GM12878 (cell line): Measurements from ENCODE around the gene DPP6. TPM values are rescaled to one million over a fixed set of nuclear protein-coding genes. Genes with fewer than 3 reads are reported as not detected.
"Not testable (repeated sequence)": the region's sequence is repeated elsewhere in the genome, so short reads cannot be mapped to it uniquely, and the experiment has no call there.

ENCODE experiments used
- ATAC-seq: fragments of 200-7000 bp; cut with Tn5 transposase; 3 replicates; pipeline ENCODE4 v1.9.1; 2020; ENCODE audit warnings: mild to moderate bottlenecking, moderate library complexity
- BruUV-seq: library from RNA; stranded (reverse); fragments of 400-500 nt; replicated peaks from 2 replicates; lab custom pipeline; 2021; lab: Mats Ljungman, UMichigan
- CTCF ChIA-PET: fragments of 300-600 bp; sonication (Branson Sonifier 250); formaldehyde crosslinking; extraction: SDS; loops from one replicate; lab custom pipeline; 2021; ENCODE audit warnings: inconsistent platforms; lab: Yijun Ruan, JAX
- POLR2A ChIA-PET: fragments of 350-600 bp; formaldehyde crosslinking; extraction: SDS; loops from one replicate; lab custom pipeline; 2021; ENCODE audit warnings: inconsistent platforms; lab: Charles Lee
- RAD21 ChIA-PET: fragments of 300-600 bp; sonication (Branson Sonifier 250); formaldehyde crosslinking; loops from one replicate; lab custom pipeline; 2023; ENCODE audit warnings: antibody characterized with exemption; ENCODE audit not compliant: unreplicated experiment; lab: Charles Lee
- SMC1A ChIA-PET: fragments of 300-600 bp; sonication (Branson Sonifier 250); formaldehyde crosslinking; loops from one replicate; lab custom pipeline; 2023; ENCODE audit not compliant: unreplicated experiment, uncharacterized antibody; lab: Charles Lee
- DNase-seq: peaks from one replicate; pipeline ENCODE4 v3.0.0-alpha.2; 2011; ENCODE audit warnings: low read depth, low spot score
- FAIRE-seq: peaks from 3 replicates; lab custom pipeline; 2011; peaks lifted over from hg19 to GRCh38; lab: Jason Lieb, UNC
- H2AFZ ChIP-seq: 2 replicates; pipeline ENCODE4 v1.6.0; 2011; ENCODE audit warnings: low read depth, low read length, control low read depth; ENCODE audit not compliant: control insufficient read depth
- H3K27ac ChIP-seq: 2 replicates; pipeline ENCODE4 v1.5.1; 2011; ENCODE audit warnings: control low read depth; ENCODE audit not compliant: control insufficient read depth, insufficient read depth
- H3K27me3 ChIP-seq, 2 experiments: replicated peaks in 1 of 2; 2 replicates each; pipeline versions ENCODE4 v1.6.0 to v1.6.1; 2011; ENCODE audit warnings: low read length in 1 of 2; ENCODE audit not compliant: control insufficient read depth in 2 of 2, insufficient read depth in 2 of 2
- H3K36me3 ChIP-seq, 2 experiments: 2 replicates each; pipeline ENCODE4 v1.5.1; 2011; ENCODE audit warnings: low read length in 1 of 2; ENCODE audit not compliant: control insufficient read depth in 2 of 2, insufficient read depth in 2 of 2
- H3K4me1 ChIP-seq: 2 replicates; pipeline ENCODE4 v1.6.1; 2011; ENCODE audit warnings: mild to moderate bottlenecking, low read length, moderate library complexity, mixed read lengths; ENCODE audit not compliant: control insufficient read depth, insufficient read depth
- H3K4me2 ChIP-seq: 2 replicates; pipeline ENCODE4 v1.6.0; 2011; ENCODE audit warnings: control low read depth; ENCODE audit not compliant: control insufficient read depth, insufficient read depth
- H3K4me3 ChIP-seq: fragments of 200-600 bp; sonication (generic); 2 replicates; pipeline ENCODE4 v1.5.1; 2016
- H3K79me2 ChIP-seq: 2 replicates; pipeline ENCODE4 v1.6.0; 2011; ENCODE audit warnings: low read length; ENCODE audit not compliant: control insufficient read depth, insufficient read depth
- H3K9ac ChIP-seq: 2 replicates; pipeline ENCODE4 v1.8.0; 2011; ENCODE audit warnings: low read length, control low read depth, mixed read lengths; ENCODE audit not compliant: control insufficient read depth, insufficient read depth
- H3K9me3 ChIP-seq: replicated peaks from 3 replicates; pipeline ENCODE4 v1.5.1; 2011; ENCODE audit warnings: mild to moderate bottlenecking, low read length; ENCODE audit not compliant: control insufficient read depth, insufficient read depth
- H4K20me1 ChIP-seq: 2 replicates; pipeline ENCODE4 v1.6.0; 2011; ENCODE audit not compliant: control insufficient read depth, insufficient read depth
- WGBS: methylation state at CpG from one replicate; pipeline ENCODE4 v1.1.6; 2016; ENCODE audit warnings: low lambda C conversion rate; ENCODE audit not compliant: insufficient replicate concordance, insufficient coverage; ENCODE audit errors: missing lambda C conversion rate; 5-methylcytosine and 5-hydroxymethylcytosine counted together
- in situ Hi-C: fragments of 300-500 bp; cut with MboI; formaldehyde crosslinking; loops from 9 replicates; pipeline ENCODE4 v1.14.3; 2018; ENCODE audit warnings: mixed read lengths
- intact Hi-C: fragments of 100-400 bp; cut with micrococcal nuclease; formaldehyde crosslinking; loops from one replicate; pipeline ENCODE4 v1.14.2; 2022; ENCODE audit not compliant: unreplicated experiment
- polyA plus RNA-seq, 11 experiments: library from polyadenylated mRNA; depleted of rRNA in 4 of 11; unstranded in 6 of 11; stranded (reverse) in 5 of 11; fragments of >200 nt; fragmentation: Nextera tagmentation in 4 of 11; fragmentation: Illumina TruSeq in 1 of 11; extraction: Ambion mirVana in 4 of 11; extraction: Trizol in 1 of 11; gene quantifications; 1 replicate in 1 of 11; 2 replicates in 10 of 11; pipeline versions ENCODE4 v1.2.1 to v1.2.3, GENCODE V29; 2011 to 2016; ENCODE audit warnings: inconsistent platforms in 2 of 11, missing spikeins in 2 of 11, low read depth in 1 of 11
- total RNA-seq, 4 experiments: library from RNA; depleted of rRNA in 3 of 4; stranded (reverse); fragments of >200 nt in 3 of 4; fragmentation: Illumina TruSeq in 1 of 4; extraction: Trizol in 1 of 4; gene quantifications; 2 replicates each; pipeline versions ENCODE4 v1.2.1 to v1.2.3, GENCODE V29; 2013 to 2021
- TF ChIP-seq, protein P1 (sequence below): IDR thresholded peaks from 2 replicates; pipeline ENCODE4 v1.6.1; 2012; ENCODE audit warnings: mild to moderate bottlenecking, low read depth, low read length

Gene DPP6
- total and polyA plus RNA-seq, 10 of the 15 experiments (the other 5 are each of a cell fraction or from before 2014, with no cell fraction given), result not detected

DNA sequence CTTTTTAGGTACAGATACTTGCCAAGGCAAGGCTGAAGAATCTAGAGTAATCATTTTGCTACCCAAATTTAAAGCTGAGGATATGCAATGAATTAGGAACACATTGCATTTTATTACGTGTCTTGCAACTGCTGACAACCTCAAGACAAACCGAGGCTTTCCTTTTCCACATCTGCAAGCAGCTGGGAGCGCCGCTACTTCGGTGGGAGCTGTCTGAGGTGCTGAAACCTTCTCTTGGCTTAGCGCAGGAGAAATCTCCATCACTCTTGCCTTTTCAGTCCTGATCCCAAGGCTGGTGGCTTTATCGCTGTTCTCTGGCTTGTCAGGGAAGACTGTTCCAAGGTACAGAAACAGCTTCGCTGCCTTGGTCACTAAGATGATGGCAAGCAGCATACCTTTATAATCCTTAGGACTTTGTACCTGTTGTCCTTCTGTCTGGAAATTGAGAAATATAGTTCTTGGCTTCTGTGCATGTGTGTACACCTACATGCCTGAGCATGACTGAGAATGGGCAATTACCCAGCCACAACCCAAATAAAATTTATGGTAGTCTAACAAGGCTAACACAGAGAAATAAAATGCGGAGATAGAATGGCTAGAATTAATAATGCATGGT is 3.4 kb downstream of the DPP6 start:
- WGBS, result 22% methylated on average over 9 of the region's 9 CpGs
- CTCF ChIA-PET, RAD21 ChIA-PET, H2AFZ ChIP-seq, BruUV-seq, H3K27ac ChIP-seq, H3K9ac ChIP-seq, POLR2A ChIA-PET, H4K20me1 ChIP-seq, in situ Hi-C loops, H3K36me3 ChIP-seq, H3K9me3 ChIP-seq, DNase-seq, H3K4me3 ChIP-seq, H3K27me3 ChIP-seq, SMC1A ChIA-PET, H3K4me1 ChIP-seq, ATAC-seq, FAIRE-seq, H3K4me2 ChIP-seq, H3K79me2 ChIP-seq, intact Hi-C loops: not testable (repeated sequence)
- TF ChIP-seq, protein P1, sequence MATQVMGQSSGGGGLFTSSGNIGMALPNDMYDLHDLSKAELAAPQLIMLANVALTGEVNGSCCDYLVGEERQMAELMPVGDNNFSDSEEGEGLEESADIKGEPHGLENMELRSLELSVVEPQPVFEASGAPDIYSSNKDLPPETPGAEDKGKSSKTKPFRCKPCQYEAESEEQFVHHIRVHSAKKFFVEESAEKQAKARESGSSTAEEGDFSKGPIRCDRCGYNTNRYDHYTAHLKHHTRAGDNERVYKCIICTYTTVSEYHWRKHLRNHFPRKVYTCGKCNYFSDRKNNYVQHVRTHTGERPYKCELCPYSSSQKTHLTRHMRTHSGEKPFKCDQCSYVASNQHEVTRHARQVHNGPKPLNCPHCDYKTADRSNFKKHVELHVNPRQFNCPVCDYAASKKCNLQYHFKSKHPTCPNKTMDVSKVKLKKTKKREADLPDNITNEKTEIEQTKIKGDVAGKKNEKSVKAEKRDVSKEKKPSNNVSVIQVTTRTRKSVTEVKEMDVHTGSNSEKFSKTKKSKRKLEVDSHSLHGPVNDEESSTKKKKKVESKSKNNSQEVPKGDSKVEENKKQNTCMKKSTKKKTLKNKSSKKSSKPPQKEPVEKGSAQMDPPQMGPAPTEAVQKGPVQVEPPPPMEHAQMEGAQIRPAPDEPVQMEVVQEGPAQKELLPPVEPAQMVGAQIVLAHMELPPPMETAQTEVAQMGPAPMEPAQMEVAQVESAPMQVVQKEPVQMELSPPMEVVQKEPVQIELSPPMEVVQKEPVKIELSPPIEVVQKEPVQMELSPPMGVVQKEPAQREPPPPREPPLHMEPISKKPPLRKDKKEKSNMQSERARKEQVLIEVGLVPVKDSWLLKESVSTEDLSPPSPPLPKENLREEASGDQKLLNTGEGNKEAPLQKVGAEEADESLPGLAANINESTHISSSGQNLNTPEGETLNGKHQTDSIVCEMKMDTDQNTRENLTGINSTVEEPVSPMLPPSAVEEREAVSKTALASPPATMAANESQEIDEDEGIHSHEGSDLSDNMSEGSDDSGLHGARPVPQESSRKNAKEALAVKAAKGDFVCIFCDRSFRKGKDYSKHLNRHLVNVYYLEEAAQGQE, result peak; percentile 82

DNA sequence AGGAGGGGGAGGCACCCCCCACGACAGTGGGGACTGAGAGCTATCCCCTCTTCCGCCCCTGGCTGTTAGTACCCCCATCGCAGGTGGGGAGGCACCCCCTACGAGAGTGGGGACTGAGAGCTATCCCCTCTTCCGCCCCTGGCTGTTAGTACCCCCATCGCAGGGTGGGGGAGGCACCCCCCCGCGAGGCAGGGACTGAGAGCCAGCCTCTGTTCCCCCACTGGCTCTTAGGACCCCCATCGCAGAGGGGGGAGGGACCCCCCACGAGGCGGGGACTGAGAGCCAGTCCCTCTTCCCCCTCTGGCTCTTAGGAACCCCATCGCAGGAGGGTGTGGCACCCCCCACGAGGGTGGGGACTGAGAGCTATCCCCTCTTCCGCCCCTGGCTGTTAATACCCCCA is 6.6 kb downstream of the DPP6 start:
- in situ Hi-C loops, BruUV-seq, POLR2A ChIA-PET, H3K4me2 ChIP-seq, H3K9ac ChIP-seq, H3K27ac ChIP-seq, H3K27me3 ChIP-seq, H3K9me3 ChIP-seq, intact Hi-C loops, SMC1A ChIA-PET, H3K79me2 ChIP-seq, H3K4me1 ChIP-seq, RAD21 ChIA-PET, H3K36me3 ChIP-seq, FAIRE-seq, ATAC-seq, H3K4me3 ChIP-seq, H2AFZ ChIP-seq, CTCF ChIA-PET, DNase-seq, H4K20me1 ChIP-seq: not testable (repeated sequence)
- 80% methylated on average over 5 of the region's 14 CpGs for WGBS

DNA sequence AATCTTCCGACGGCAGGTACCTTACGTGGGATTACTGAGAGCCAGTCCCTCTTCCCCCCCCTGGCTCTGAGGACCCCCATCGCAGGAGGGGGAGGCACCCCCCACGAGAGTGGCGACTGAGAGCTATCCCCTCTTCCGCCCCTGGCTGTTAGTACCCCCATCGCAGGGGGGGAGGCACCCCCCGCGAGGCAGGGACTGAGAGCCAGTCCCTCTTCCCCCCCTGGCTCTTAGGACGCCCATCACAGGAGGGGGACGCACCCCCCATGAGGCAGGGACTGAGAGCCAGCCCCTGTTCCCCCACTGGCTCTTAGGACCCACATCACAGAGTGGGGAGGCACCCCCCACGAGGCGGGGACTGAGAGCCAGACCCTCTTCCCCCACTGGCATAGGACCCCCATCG is 8.4 kb downstream of the DPP6 start:
- BruUV-seq, CTCF ChIA-PET: not testable (repeated sequence)

More for the DNA sequence above, 8.4 kb downstream of the DPP6 start:
- H4K20me1 ChIP-seq, ATAC-seq, H3K79me2 ChIP-seq, H3K27ac ChIP-seq, H3K4me2 ChIP-seq, DNase-seq, H3K27me3 ChIP-seq, H3K36me3 ChIP-seq, H3K9ac ChIP-seq, SMC1A ChIA-PET, RAD21 ChIA-PET, in situ Hi-C loops, H3K9me3 ChIP-seq, H3K4me3 ChIP-seq, intact Hi-C loops, H2AFZ ChIP-seq, POLR2A ChIA-PET, H3K4me1 ChIP-seq, FAIRE-seq: not testable (repeated sequence)
- 40% methylated on average over 10 of the region's 15 CpGs for WGBS
